H9 (cell line): Measurements from ENCODE around the gene ABCG4. TPM values are rescaled to one million over a fixed set of nuclear protein-coding genes. Genes with fewer than 3 reads are reported as not detected.

ENCODE experiments used
- DNase-seq: peaks from one replicate; pipeline ENCODE4 v3.0.0-alpha.2; 2017
- H2AFZ ChIP-seq: one replicate; pipeline ENCODE4 v1.6.1; 2013; ENCODE audit warnings: mild to moderate bottlenecking, low read length, control low read depth, moderate library complexity
- H2AK5ac ChIP-seq: 2 replicates; pipeline ENCODE4 v1.6.1; 2013; ENCODE audit warnings: low read length, control low read depth, mixed read lengths; ENCODE audit not compliant: insufficient read length
- H2BK120ac ChIP-seq: one replicate; pipeline ENCODE4 v1.6.1; 2013; ENCODE audit warnings: low read depth, mild to moderate bottlenecking, low read length, control low read depth, inconsistent platforms; ENCODE audit not compliant: poor library complexity, severe bottlenecking
- H2BK12ac ChIP-seq: 2 replicates; pipeline ENCODE4 v1.6.1; 2013; ENCODE audit warnings: low read length, control low read depth, mixed read lengths, low read depth; ENCODE audit not compliant: insufficient read length
- H2BK15ac ChIP-seq: 2 replicates; pipeline ENCODE4 v1.6.1; 2013; ENCODE audit warnings: low read depth, low read length, control low read depth
- H2BK20ac ChIP-seq: one replicate; pipeline ENCODE4 v1.6.1; 2013; ENCODE audit warnings: low read depth, mild to moderate bottlenecking, low read length, control low read depth, inconsistent platforms; ENCODE audit not compliant: poor library complexity, severe bottlenecking
- H2BK5ac ChIP-seq: 2 replicates; pipeline ENCODE4 v1.6.1; 2013; ENCODE audit warnings: low read length, control low read depth, mixed read lengths; ENCODE audit not compliant: insufficient read length
- H3K14ac ChIP-seq: 2 replicates; pipeline ENCODE4 v1.6.1; 2013; ENCODE audit warnings: low read length, control low read depth; ENCODE audit not compliant: insufficient read depth
- H3K18ac ChIP-seq: 2 replicates; pipeline ENCODE4 v1.6.1; 2013; ENCODE audit warnings: low read depth, mild to moderate bottlenecking, mixed read lengths, low read length, control low read depth; ENCODE audit not compliant: insufficient read length
- H3K23ac ChIP-seq: 2 replicates; pipeline ENCODE4 v1.6.1; 2013; ENCODE audit warnings: low read length, control low read depth, mixed read lengths, low read depth; ENCODE audit not compliant: insufficient read length
- H3K23me2 ChIP-seq: 2 replicates; pipeline ENCODE4 v1.6.1; 2013; ENCODE audit warnings: low read depth, mild to moderate bottlenecking, mixed read lengths, low read length, control low read depth; ENCODE audit not compliant: insufficient read length, poor library complexity, severe bottlenecking
- H3K27ac ChIP-seq: 2 replicates; pipeline ENCODE4 v1.5.1; 2013; ENCODE audit warnings: low read length, control low read depth, mixed read lengths, low read depth; ENCODE audit not compliant: insufficient read length
- H3K27me3 ChIP-seq: 2 replicates; pipeline ENCODE4 v1.6.1; 2013; ENCODE audit warnings: low read length, control low read depth, inconsistent platforms; ENCODE audit not compliant: insufficient read depth
- H3K4ac ChIP-seq: 2 replicates; pipeline ENCODE4 v1.6.1; 2013; ENCODE audit warnings: low read depth, mild to moderate bottlenecking, control low read depth, inconsistent platforms, low read length, moderate library complexity
- H3K4me1 ChIP-seq: 2 replicates; pipeline ENCODE4 v1.6.1; 2013; ENCODE audit warnings: low read length, control low read depth, inconsistent platforms; ENCODE audit not compliant: insufficient read depth
- H3K4me2 ChIP-seq: 2 replicates; pipeline ENCODE4 v1.6.1; 2013; ENCODE audit warnings: low read length, control low read depth, mixed read lengths; ENCODE audit not compliant: insufficient read length, insufficient read depth
- H3K56ac ChIP-seq: 2 replicates; pipeline ENCODE4 v1.6.1; 2013; ENCODE audit warnings: low read depth, mild to moderate bottlenecking, mixed read lengths, low read length, control low read depth; ENCODE audit not compliant: insufficient read length
- H3K79me1 ChIP-seq: 2 replicates; pipeline ENCODE4 v1.6.1; 2013; ENCODE audit warnings: low read depth, mild to moderate bottlenecking, moderate library complexity, low read length, control low read depth, inconsistent platforms; ENCODE audit not compliant: insufficient read depth, poor library complexity, severe bottlenecking
- H3K79me2 ChIP-seq: 2 replicates; pipeline ENCODE4 v1.6.1; 2013; ENCODE audit warnings: low read length, control low read depth, inconsistent platforms; ENCODE audit not compliant: insufficient read depth
- H3K9ac ChIP-seq: 2 replicates; pipeline ENCODE4 v1.6.1; 2013; ENCODE audit warnings: low read length, control low read depth, mixed read lengths; ENCODE audit not compliant: insufficient read length; ENCODE audit errors: extremely low read depth
- H3K9me3 ChIP-seq: one replicate; pipeline ENCODE4 v1.6.1; 2013; ENCODE audit warnings: low read depth, low read length, inconsistent platforms; ENCODE audit not compliant: control insufficient read depth
- H3T11ph ChIP-seq: one replicate; pipeline ENCODE4 v1.6.1; 2013; ENCODE audit warnings: mild to moderate bottlenecking, low read length, control low read depth, inconsistent platforms
- H4K20me1 ChIP-seq: one replicate; pipeline ENCODE4 v1.6.1; 2013; ENCODE audit not compliant: control insufficient read depth, insufficient read length, insufficient read depth
- H4K5ac ChIP-seq: 2 replicates; pipeline ENCODE4 v1.6.1; 2013; ENCODE audit warnings: low read depth, mild to moderate bottlenecking, mixed read lengths, low read length, control low read depth; ENCODE audit not compliant: insufficient read length
- H4K8ac ChIP-seq: replicated peaks from 2 replicates; pipeline ENCODE4 v1.6.1; 2013; ENCODE audit warnings: low read length, control low read depth, mixed read lengths, low read depth; ENCODE audit not compliant: insufficient read length
- H4K91ac ChIP-seq: 2 replicates; pipeline ENCODE4 v1.6.1; 2013; ENCODE audit warnings: low read depth, mild to moderate bottlenecking, moderate library complexity, mixed read lengths, low read length, control low read depth; ENCODE audit not compliant: insufficient read length
- H3K27ac Mint-ChIP-seq, 3 experiments: 2 replicates in 2 of 3; 3 replicates in 1 of 3; pipeline ENCODE4 v1.8.0; 2020 to 2021; ENCODE audit warnings: mixed read lengths in 3 of 3, mild to moderate bottlenecking in 1 of 3, moderate library complexity in 1 of 3
- H3K27me3 Mint-ChIP-seq: 2 replicates; pipeline ENCODE4 v1.8.0; 2021; ENCODE audit warnings: low read depth, mild to moderate bottlenecking, moderate library complexity, mixed read lengths
- H3K36me3 Mint-ChIP-seq, 3 experiments: 2 replicates in 2 of 3; 3 replicates in 1 of 3; pipeline ENCODE4 v1.8.0; 2020 to 2021; ENCODE audit warnings: low read depth in 3 of 3, mixed read lengths in 3 of 3; ENCODE audit not compliant: insufficient read depth in 1 of 3
- H3K4me1 Mint-ChIP-seq, 2 experiments: 2 replicates each; pipeline ENCODE4 v1.8.0; 2020; ENCODE audit warnings: mixed read lengths in 2 of 2
- H3K4me3 Mint-ChIP-seq, 2 experiments: 2 replicates in 1 of 2; 3 replicates in 1 of 2; pipeline ENCODE4 v1.8.0; 2020 to 2021; ENCODE audit warnings: mild to moderate bottlenecking in 2 of 2, mixed read lengths in 2 of 2, moderate library complexity in 1 of 2
- H3K9me3 Mint-ChIP-seq, 2 experiments: 2 replicates in 1 of 2; 3 replicates in 1 of 2; pipeline ENCODE4 v1.8.0; 2020; ENCODE audit warnings: mild to moderate bottlenecking in 2 of 2, mixed read lengths in 2 of 2, moderate library complexity in 1 of 2
- WGBS: extraction: QIAGEN DNeasy Blood & Tissue Kit; methylation state at CpG from one replicate; pipeline ENCODE4 v1.1.7; 2013; ENCODE audit warnings: missing lambda C conversion rate, low lambda C conversion rate, mixed read lengths; ENCODE audit not compliant: insufficient read length; ENCODE audit errors: extremely low coverage; 5-methylcytosine and 5-hydroxymethylcytosine counted together
- total RNA-seq: library from RNA; stranded (reverse); gene quantifications from 2 replicates; pipeline ENCODE4 v1.2.1, GENCODE V29; 2021
- TF ChIP-seq, protein P1 (sequence below): fragments of 200-600 bp; sonication (generic); conservative IDR thresholded peaks from 3 replicates; pipeline ENCODE4 v1.8.0; 2021; ENCODE audit warnings: antibody characterized with exemption, mild to moderate bottlenecking

ABCG4 gene
- total RNA-seq, 1 experiment from 2014 or later, result 1.2 TPM

DNA sequence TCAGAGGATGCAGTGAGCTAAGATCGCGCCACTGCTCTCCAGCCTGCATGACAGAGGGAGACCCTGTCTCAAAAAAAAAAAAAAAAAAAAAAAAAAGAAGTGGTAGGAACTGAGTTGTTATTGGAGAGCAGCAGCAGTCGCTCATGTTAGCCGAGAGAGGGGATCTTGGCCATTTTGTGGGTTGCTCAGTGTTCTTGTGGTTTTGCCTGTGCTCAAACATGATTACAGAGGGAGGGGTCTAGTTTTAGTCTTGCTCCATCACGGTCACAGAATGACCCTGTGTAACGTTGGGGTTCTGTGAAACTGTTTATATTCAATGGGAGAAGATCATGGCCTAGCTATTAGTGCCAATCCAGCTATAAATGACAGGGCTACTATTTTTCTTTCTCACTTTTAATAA, 49.1 kb upstream of the ABCG4 start:
- no CpG with 5 or more reads among the region's 6 CpGs for WGBS
- Mint-ChIP-seq H3K27me3 (no peaks in the 10 kb centered on the region), H3K4me1 (peaks cover 24 to 28% of the 10 kb centered on the region in 2 experiments), H3K9me3 (no peaks in the 10 kb centered on the region; a peak in 1 of 5 replicates), H3K27ac (no peak overlapping the region), H3K36me3 (peaks cover 21 to 32% (median 28%) of the 10 kb centered on the region in 3 experiments; a peak in 6 of 7 replicates), H3K4me3 (peak overlapping the region in 1 of 2 experiments; percentile 85; a peak in 2 of 5 replicates)
- Histone ChIP-seq H2AFZ (no peak overlapping the region), H2BK20ac (no peak overlapping the region), H3K23ac (no peak overlapping the region), H3K9me3 (no peaks in the 10 kb centered on the region), H4K8ac (no peak overlapping the region), H4K5ac (no peak overlapping the region), H3K27me3 (no peaks in the 10 kb centered on the region), H3T11ph (no peak overlapping the region), H2BK15ac (no peak overlapping the region), H3K79me2 (peaks cover 4% of the 10 kb centered on the region; the same call in 1 of the 2 replicates), H3K4me1 (no peaks in the 10 kb centered on the region), H3K23me2 (peaks cover 16% of the 10 kb centered on the region), H3K79me1 (no peaks in the 10 kb centered on the region), H3K4me2 (peak overlapping the region; percentile 91), H4K20me1 (no peaks in the 10 kb centered on the region), H3K14ac (no peak overlapping the region), H3K56ac (no peak overlapping the region), H3K4ac (no peak overlapping the region), H4K91ac (no peak overlapping the region), H3K27ac (no peak overlapping the region), H2BK120ac (no peak overlapping the region), H3K18ac (no peak overlapping the region), H3K9ac (no peak overlapping the region), H2BK5ac (no peak overlapping the region), H2AK5ac (no peak overlapping the region), H2BK12ac (no peak overlapping the region)
- no peak for DNase-seq
- TF ChIP-seq, protein P1, sequence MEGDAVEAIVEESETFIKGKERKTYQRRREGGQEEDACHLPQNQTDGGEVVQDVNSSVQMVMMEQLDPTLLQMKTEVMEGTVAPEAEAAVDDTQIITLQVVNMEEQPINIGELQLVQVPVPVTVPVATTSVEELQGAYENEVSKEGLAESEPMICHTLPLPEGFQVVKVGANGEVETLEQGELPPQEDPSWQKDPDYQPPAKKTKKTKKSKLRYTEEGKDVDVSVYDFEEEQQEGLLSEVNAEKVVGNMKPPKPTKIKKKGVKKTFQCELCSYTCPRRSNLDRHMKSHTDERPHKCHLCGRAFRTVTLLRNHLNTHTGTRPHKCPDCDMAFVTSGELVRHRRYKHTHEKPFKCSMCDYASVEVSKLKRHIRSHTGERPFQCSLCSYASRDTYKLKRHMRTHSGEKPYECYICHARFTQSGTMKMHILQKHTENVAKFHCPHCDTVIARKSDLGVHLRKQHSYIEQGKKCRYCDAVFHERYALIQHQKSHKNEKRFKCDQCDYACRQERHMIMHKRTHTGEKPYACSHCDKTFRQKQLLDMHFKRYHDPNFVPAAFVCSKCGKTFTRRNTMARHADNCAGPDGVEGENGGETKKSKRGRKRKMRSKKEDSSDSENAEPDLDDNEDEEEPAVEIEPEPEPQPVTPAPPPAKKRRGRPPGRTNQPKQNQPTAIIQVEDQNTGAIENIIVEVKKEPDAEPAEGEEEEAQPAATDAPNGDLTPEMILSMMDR, result no peak
